ENCODE measurements around the gene BMPR2.
"Not testable (repeated sequence)": the region's sequence is repeated elsewhere in the genome, so short reads cannot be mapped to it uniquely, and the experiment has no call there.

BMPR2 gene

GRCh38 chr2:202542142-202542541 lies 166.0 kb downstream of the BMPR2 start:
- peak in 1 of 2 donors; percentile 41 for DNase-seq

- no peak for DNase-seq
Measured at GRCh38 chr2:202545523-202545922, 169.4 kb downstream of the BMPR2 start.

GRCh38 chr2:202545931-202546330 lies 169.8 kb downstream of the BMPR2 start:
- DNase-seq = no peak

- not testable (repeated sequence) for DNase-seq
Measured at GRCh38 chr2:202546499-202547141, 170.5 kb downstream of the BMPR2 start.

- DNase-seq = no peak
Measured at GRCh38 chr2:202548240-202548639, 172.1 kb downstream of the BMPR2 start.

- not testable (repeated sequence) for DNase-seq
Measured at GRCh38 chr2:202551000-202551399, 174.9 kb downstream of the BMPR2 start.

DNA sequence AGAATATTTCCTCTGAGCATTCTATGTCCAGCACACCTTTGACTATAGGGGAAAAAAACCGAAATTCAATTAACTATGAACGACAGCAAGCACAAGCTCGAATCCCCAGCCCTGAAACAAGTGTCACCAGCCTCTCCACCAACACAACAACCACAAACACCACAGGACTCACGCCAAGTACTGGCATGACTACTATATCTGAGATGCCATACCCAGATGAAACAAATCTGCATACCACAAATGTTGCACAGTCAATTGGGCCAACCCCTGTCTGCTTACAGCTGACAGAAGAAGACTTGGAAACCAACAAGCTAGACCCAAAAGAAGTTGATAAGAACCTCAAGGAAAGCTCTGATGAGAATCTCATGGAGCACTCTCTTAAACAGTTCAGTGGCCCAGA lies 179.2 kb downstream of the BMPR2 start:
- DNase-seq = no peak

DNA sequence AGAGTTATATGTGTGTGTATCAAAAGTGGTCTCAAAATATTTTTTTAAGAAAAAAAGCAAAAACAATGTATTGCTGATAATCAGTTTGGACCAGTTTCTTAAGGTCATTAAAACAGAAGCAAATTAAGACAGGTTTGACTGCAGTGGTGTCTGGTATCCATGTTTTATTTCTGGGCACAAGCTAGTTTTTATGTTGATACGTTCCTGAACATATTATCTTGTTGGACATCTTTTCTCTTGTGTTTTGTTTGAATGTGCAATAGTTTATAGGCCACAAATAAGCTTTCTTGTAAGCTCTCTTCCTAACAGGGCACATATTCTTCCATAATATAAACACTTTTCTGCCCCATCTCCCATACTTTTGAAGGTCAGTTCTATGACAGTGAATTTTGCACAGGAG lies 184.1 kb downstream of the BMPR2 start:
- no peak for DNase-seq

- no peak for DNase-seq
Measured at GRCh38 chr2:202564226-202564625, 188.1 kb downstream of the BMPR2 start.

DNA sequence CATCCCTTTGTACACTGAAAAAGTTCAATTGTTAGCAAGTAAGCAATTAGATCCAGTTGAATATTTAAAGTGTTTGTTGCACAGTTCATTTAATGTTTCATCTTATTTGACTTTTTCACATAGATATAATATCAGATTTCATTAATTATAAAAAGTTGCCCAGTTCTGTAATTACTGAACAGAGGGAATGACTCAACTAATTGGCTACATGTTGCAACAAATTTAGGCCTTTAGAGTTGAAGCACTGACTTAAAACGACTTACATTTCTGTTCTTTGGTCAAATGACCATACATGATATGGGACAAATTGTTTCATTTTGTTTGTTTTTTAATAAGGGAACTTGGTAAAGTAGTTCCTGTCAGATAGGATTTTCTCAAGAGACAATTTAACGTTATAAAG lies 190.2 kb downstream of the BMPR2 start:
- no peak for DNase-seq

DNA sequence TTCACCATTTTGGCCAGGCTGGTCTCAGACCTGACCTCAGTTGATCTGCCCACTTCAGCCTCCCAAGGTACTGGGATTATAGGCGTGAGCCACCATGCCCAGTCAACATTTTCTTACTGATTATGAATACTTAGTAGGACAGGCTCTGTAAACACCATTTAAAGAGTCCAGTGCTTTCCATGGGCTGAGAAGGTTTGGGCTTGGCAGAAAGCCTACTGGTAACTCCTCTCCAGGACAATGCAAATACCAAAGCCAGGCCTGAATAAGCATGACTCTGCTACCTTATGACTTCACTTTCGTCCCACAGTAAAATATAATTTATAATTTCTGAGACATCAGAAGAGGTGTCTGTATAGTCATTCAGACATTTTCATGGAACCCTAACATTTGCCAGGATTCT lies 198.4 kb downstream of the BMPR2 start:
- no peak for DNase-seq

- not testable (repeated sequence) for DNase-seq
Measured at GRCh38 chr2:202575194-202575593, 199.1 kb downstream of the BMPR2 start.

GRCh38 chr2:202577250-202578183 lies 201.4 kb downstream of the BMPR2 start:
- no peak for DNase-seq

DNA sequence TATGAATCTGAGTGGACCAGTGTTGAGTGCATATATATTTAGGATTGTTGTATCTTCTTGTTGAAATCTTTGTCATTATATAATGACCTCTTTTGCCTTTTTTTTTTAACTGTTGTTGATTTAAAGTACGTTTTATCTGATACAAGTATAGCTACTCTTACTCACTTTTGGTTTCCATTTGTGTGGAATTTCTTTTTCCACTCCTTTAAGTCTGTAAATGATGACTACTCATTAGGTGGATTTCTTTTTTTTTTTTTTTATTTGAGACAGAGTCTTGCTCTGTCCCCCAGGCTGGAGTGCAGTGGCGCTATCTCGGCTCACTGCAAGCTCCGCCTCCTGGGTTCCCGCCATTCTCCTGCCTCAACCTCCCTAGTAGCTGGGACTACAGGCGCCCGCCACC lies 206.7 kb downstream of the BMPR2 start:
- not testable (repeated sequence) for DNase-seq

DNA sequence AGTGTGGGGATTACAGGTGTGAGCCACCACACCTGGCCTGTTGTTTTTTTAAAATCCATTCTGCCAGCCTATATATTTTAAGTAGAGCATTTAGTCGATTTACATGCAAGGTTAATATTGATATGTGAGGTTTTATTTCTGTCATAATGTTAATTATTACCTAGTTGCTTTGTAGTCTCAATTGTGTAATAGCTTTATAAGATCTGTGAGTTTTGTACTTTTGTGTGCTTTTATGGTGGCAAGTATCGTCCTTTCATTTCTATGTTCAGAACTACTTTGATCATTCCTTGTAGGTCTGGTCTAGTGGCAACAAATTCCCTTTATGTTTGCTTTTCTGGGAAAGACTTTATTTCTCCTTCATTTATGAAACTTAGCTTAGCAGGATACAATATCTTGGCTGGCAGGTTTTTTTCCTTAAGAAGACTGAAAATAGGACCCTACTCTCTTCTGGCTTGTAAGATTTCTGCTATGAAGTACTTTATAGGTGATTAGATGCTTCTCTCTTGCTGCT lies 207.6 kb downstream of the BMPR2 start:
- DNase-seq = no peak

DNA sequence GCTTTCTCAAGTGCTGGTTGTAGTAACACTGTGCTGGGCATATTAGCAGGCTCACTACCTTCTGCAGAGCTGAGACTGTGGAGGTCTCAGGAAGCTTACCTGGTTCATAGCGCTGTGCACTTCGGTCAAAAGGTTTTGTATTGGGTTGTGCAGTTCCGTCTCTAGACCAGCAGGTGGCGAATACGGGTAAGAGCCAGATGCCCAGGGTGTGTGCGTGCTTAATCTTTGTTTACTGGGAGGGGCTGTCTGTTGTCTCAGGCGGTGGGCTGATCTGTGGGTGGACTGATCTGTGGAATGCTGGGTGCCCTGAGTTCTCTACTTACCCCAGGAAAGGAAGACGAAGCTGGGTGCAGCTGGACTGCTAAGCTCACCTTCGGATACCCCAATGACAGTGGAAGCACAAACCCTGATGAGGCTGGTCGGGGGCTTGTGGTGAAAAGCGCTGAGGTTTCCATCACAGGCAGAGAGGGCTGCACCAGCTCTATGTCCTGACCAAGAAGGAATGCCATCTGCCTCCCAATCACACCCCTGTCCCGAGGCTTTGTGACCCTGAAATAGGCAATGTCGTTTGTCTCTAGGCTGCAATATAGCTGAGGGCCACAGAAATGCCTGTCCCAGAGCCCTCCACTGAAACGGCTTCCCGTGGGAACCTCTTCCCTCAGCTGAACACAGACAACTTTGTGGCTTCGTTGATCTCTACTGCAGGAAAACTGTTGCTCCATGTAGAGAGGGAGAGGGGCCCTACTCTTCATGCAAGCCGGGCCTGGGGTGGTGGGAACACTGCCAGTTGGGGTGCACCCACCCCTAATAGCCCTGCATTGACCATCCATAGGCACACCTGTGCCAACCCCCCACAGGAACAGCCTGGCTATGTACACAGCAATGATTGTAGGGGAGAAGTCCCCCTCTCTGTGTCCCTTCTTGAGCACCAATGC lies 212.8 kb downstream of the BMPR2 start:
- DNase-seq = peak; percentile 28 to 70

GRCh38 chr2:202589582-202589949 lies 213.4 kb downstream of the BMPR2 start:
- DNase-seq = no peak

GRCh38 chr2:202592566-202592965 lies 216.4 kb downstream of the BMPR2 start:
- no peak for DNase-seq

DNA sequence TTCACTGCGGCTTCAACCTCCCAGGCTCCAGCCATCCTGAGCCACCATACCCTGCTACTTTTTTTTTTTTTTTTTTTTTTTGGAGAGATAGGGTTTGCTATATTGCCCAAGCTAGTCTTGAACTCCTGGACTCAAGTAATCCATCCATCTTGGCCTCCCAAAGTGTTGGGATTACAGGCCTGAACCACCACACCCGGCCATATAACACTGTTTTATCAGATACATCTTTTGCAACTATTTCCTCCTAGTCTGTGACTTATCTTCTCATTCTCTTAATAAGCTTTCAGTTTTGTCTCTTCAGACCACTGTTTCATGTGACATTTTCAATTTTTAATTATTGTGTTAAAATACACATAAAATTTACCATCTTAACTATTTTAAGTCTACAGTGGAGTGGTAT lies 223.0 kb downstream of the BMPR2 start:
- no peak for DNase-seq

DNA sequence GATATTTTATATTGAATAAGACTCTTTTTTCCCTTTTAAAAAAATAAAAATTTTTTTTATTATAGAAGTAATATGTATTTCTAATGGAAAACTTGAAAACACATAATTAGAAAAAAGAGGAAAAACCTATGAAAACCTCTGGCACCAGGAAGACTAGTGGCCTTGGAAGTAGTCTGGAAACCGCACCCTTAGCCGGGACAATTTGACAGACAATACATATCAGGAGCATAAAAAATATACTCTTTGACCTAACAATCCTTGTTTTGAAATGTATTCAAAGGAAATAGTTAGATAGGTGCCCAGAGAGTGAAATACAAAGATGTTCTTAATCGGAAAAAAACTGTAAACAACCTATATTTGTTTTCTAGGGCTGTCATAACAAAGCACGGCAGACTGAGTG lies 223.8 kb downstream of the BMPR2 start:
- no peak for DNase-seq

- no peak for DNase-seq
Measured at GRCh38 chr2:202604699-202605098, 228.6 kb downstream of the BMPR2 start.

- DNase-seq = no peak
Measured at GRCh38 chr2:202605174-202605573, 229.0 kb downstream of the BMPR2 start.
